B cell (primary cell): ENCODE data around the gene CEND1.

Source experiments
- CTCF ChIP-seq: fragments of 200-600 bp; IDR thresholded peaks from one replicate; pipeline ENCODE4 v1.8.0; 2022; ENCODE audit warnings: antibody characterized with exemption, mild to moderate bottlenecking
- EZH2 ChIP-seq: IDR thresholded peaks from 2 replicates; pipeline ENCODE4 v1.6.1; 2012; ENCODE audit warnings: borderline replicate concordance, low read depth, mild to moderate bottlenecking, moderate library complexity, low read length; ENCODE audit not compliant: insufficient read depth, poor library complexity, severe bottlenecking

DNA sequence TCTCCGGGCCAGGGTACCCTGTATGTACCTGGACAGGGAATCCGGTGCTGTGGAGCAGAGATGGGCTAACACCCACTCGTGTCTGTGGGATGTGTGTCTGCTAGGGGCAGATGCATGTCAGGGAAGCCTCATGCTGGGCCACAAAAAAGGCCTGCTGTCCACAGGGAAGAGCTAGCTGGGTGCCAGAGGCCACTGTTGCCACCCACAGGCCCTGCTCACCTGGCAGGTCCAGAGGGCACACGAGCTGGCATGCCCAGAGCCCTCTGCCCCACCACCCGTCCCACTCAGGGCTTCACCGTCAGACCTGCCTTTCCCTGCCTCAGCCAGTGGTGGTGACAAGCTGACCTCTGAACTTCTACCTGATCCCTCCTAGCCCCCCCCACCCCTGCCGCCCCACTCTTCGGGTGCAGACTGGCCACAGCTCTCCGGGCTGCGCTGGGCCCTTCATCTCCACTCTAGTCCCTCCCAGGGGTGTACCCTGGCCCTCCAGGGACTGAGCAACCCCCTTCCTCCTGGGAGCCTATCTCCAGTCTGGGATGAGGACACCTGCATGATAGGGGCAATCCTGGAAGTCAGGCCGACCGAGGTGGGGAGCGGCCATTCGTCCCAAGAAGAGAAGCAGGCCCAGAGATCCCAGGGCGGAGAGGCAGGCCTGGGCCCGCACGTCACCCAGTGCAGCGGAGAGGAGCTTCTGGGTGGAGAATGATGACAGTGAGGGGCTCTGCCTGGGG is 6.8 kb upstream of the CEND1 start:
- TF ChIP-seq CTCF (no peak), EZH2 (no peak)
